Measurements from ENCODE around the gene AQP12B. TPM values are rescaled to one million over a fixed set of nuclear protein-coding genes. Genes with fewer than 3 reads are reported as not detected.
"Not testable (repeated sequence)": the region's sequence is repeated elsewhere in the genome, so short reads cannot be mapped to it uniquely, and the experiment has no call there.

AQP12B gene
- total RNA-seq, 1 donor from 2014 or later: not detected

DNA sequence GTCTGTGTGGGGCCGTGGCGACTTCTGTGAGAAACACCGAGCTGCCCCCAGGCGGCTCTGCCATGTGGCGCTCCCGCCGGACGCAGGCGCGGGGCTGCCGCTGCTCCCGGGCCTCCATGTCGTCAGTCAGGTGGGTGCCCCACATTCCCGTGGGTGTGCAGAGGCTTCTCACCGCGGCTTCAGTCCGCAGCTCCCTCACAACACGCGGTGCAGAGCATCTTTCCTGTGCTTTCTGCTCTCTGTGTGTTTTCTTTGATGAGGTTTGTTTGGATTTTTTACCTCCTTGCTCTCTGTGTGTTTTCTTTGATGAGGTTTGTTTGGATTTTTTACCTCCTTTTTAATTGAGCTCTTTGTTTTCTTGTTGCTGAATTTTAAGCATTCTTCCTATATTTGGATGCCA lies 22.0 kb upstream of the AQP12B start:
- no peaks in the 10 kb centered on the region for H3K36me3 ChIP-seq (ENCODE audit: control insufficient read depth, insufficient read depth, low read length)
- DNase-seq (ENCODE audit: low read depth): no peak
- no peak for FAIRE-seq
- H3K27me3 ChIP-seq (ENCODE audit: control insufficient read depth, insufficient read depth, low read length): peaks cover 4% of the 10 kb centered on the region
- TF ChIP-seq, protein P1, sequence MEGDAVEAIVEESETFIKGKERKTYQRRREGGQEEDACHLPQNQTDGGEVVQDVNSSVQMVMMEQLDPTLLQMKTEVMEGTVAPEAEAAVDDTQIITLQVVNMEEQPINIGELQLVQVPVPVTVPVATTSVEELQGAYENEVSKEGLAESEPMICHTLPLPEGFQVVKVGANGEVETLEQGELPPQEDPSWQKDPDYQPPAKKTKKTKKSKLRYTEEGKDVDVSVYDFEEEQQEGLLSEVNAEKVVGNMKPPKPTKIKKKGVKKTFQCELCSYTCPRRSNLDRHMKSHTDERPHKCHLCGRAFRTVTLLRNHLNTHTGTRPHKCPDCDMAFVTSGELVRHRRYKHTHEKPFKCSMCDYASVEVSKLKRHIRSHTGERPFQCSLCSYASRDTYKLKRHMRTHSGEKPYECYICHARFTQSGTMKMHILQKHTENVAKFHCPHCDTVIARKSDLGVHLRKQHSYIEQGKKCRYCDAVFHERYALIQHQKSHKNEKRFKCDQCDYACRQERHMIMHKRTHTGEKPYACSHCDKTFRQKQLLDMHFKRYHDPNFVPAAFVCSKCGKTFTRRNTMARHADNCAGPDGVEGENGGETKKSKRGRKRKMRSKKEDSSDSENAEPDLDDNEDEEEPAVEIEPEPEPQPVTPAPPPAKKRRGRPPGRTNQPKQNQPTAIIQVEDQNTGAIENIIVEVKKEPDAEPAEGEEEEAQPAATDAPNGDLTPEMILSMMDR (IDR thresholded peaks at IDR 0.05; ENCODE audit: insufficient read depth, low read length, severe bottlenecking): no peak
- no peak overlapping the region for H3K4me3 ChIP-seq (ENCODE audit: low read depth, low read length)

DNA sequence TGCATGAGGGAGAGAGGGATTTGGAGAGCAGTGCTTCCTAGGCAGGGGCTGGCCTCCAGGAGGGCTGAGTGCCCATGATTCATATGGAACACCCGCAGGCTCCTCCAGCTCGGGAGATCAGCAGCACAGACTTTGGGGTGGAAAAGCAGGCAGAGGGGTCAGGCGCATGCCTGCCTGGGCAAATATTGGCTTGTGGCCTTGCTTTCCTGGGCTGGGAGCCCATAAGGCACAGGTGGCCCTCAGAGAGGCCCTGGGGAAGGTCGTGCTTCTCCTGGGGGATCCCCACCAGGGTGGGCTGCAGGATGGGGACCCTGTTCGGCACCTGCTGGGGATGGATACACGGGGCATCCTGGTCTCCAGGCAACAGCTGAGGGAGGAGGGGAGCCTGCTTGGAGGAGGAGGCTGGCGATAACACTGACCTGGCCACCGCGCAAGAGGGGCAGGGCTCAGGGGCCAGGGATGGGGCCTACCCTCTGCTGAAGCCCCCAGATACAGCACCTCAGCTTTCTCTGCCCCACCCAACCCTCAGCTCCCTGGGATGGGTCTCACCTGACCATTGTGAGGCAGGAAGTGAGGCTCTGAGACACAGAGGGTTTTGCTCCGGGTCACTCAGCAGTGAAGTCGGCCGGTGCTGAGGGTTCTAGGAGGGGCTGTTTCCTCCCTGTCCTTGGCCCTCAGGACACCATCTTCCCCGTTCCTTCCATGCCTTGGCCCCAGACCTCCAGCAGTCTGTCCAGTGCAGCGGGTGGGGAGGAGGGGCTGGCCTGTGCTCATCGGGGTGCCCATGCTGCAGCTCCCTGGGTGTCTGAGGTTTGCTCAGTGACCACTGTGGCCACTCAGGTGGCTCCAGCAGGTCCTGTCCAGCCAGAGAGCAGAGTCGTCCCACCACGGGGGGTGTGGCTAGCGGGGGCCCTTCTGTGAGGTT lies 21.0 kb upstream of the AQP12B start:
- DNase-seq (ENCODE audit: low read depth): no peak
- no peak overlapping the region for H3K4me3 ChIP-seq (ENCODE audit: low read depth, low read length)
- H3K27me3 ChIP-seq (ENCODE audit: control insufficient read depth, insufficient read depth, low read length): peaks cover 4% of the 10 kb centered on the region
- no peaks in the 10 kb centered on the region for H3K36me3 ChIP-seq (ENCODE audit: control insufficient read depth, insufficient read depth, low read length)
- FAIRE-seq: no peak
- TF ChIP-seq, protein P1 (IDR thresholded peaks at IDR 0.05; ENCODE audit: insufficient read depth, low read length, severe bottlenecking): no peak

DNA sequence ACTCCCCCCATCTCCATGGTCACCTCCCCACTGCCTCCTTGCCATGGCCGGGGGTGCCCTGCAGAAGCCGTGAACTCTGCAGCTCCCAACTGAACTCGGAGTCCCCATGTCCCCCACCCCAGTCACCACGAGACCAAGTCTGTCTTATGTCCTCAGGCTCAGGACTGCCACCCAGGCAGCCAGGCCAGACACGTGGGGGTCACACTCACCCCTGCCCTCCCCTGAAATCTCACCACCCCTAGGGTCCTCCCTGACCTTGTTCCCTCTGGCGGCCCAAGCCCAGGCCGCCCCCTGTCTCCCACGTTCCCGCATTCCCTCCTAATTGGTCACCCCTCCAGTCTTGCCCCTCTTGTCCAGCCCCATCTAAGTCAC lies 19.9 kb upstream of the AQP12B start:
- TF ChIP-seq, protein P1 (IDR thresholded peaks at IDR 0.05; ENCODE audit: insufficient read depth, low read length, severe bottlenecking): no peak
- no peak overlapping the region for H3K4me3 ChIP-seq (ENCODE audit: low read depth, low read length)
- FAIRE-seq (no peak), DNase-seq (ENCODE audit: low read depth) (no peak)
- H3K36me3 ChIP-seq (ENCODE audit: control insufficient read depth, insufficient read depth, low read length): no peaks in the 10 kb centered on the region
- H3K27me3 ChIP-seq (ENCODE audit: control insufficient read depth, insufficient read depth, low read length): peaks cover 4% of the 10 kb centered on the region

DNA sequence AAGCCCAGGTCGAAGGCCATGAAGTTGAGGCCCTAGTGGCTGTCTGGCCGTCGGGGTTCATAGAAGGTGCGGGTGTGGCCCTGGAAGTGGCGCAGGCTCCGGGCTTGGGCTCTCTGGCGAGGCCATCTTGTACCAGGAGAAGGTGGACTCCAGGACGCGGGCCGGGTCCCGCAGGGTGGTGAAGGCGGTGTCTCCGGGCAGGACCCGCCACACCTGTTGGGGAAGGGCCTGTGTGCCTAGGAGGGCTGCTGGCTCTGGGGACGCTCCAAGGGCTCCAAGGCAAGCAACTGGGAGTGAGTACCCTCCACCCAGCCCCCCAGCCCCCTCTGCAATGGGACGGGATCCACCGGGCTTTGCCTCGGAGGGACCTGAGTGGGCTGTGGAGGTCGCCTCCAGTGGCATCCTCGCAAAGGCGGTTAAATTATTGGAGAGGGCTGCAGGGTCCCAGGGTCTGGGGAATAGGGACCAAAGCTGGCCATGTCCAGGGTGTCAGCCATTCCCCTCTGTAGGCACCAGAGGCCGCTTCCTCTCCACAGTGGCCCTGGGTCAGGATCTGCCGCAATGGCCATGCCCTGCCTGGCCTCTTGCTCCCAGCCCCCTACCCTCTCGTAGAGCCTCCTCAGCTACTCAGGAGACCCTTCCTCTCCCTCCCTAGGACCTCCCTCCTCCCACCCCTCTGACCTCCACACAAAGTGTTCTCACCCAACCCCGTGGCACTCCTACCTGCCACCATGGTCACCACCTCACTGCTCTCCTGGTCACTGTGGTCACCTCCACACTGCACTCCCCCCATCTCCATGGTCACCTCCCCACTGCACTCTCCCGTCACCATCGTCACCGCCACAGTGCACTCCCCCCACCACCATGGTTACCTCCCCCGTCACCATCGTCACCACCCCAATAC lies 19.3 kb upstream of the AQP12B start:
- Histone ChIP-seq H3K4me3 (ENCODE audit: low read depth, low read length) (no peak overlapping the region), H3K27me3 (ENCODE audit: control insufficient read depth, insufficient read depth, low read length) (peaks cover 3% of the 10 kb centered on the region), H3K36me3 (ENCODE audit: control insufficient read depth, insufficient read depth, low read length) (no peaks in the 10 kb centered on the region)
- FAIRE-seq (no peak), DNase-seq (ENCODE audit: low read depth) (no peak)
- TF ChIP-seq, protein P1 (IDR thresholded peaks at IDR 0.05; ENCODE audit: insufficient read depth, low read length, severe bottlenecking): no peak

DNA sequence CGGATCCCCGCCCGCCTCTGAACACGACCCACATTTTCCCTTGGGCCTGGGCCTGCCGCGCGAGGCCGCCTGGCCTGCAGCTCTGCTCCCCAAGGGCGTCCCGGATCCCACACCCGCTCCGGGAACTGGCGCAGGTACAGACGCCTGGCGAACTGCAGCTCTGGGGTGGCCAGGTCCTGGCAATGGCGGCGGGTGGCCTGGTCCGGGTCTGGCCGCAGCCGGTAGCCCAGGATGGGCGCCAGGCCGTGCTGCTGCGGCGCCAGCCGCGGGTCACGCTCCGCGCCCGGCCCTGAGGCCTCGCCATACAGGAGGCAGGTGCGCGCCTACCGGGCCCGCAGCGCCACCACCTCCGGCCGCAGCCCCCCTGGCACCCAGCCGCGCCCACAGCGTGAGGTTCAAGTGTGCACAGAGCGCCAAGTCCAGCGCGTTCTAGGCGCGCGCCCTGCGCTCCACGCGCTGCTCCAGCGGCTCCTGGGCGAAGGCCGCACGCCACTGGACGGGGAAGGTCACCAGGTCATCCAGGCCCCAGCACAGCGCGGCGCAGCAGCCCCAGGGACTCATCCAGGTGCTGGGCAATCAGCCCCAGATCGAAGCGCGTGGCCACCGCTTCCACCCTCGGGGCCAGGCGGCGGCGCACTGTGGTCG lies 18.5 kb upstream of the AQP12B start:
- TF ChIP-seq, protein P1 (IDR thresholded peaks at IDR 0.05; ENCODE audit: insufficient read depth, low read length, severe bottlenecking): no peak
- DNase-seq (ENCODE audit: low read depth) (no peak), FAIRE-seq (no peak)
- Histone ChIP-seq H3K36me3 (ENCODE audit: control insufficient read depth, insufficient read depth, low read length) (no peaks in the 10 kb centered on the region), H3K4me3 (ENCODE audit: low read depth, low read length) (no peak overlapping the region), H3K27me3 (ENCODE audit: control insufficient read depth, insufficient read depth, low read length) (peaks cover 1% of the 10 kb centered on the region)

DNA sequence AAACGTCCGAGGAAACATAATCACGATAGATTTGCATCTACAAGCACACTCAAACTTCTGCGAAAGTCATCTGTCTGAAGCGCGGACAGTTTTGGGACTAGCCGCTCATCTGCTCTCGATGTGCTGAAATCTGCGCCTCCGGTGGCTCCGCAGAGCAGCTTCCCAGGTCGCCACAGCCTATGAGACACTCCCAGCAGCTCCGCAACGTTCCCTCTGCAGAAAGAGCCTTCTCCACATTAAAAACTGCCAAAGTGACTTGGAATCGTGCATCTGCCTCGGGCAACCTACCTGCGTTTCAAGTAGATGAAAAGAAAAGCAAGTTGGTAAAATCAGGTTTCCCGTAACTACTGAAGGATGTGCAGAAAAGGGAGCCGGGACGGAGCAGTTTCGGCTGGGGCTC lies 17.9 kb upstream of the AQP12B start:
- not testable (repeated sequence) for H3K4me3 ChIP-seq (ENCODE audit: low read depth, low read length); H3K27me3 ChIP-seq (ENCODE audit: control insufficient read depth, insufficient read depth, low read length); FAIRE-seq; H3K36me3 ChIP-seq (ENCODE audit: control insufficient read depth, insufficient read depth, low read length); DNase-seq (ENCODE audit: low read depth)

DNA sequence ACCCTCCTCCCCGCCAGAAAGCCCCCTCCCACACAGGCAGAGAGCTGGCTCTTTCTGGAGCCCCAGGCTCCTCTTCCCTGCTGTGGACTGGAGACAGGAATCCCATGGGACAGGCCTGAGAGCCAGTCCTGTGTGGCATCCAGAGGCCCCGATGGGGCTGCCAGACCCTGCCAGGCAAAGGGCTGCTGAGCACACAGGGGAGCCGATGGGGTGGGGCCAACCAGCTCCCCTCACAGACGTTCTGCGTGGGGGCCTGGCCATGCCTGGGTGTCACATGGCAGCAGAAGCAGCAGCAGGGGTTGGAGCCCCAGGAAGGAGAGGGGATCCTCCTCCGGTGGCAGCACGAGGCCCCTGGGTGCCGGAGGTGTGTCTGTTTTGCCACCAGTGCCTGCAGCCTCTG lies 17.1 kb upstream of the AQP12B start:
- not testable (repeated sequence) for FAIRE-seq; DNase-seq (ENCODE audit: low read depth); H3K27me3 ChIP-seq (ENCODE audit: control insufficient read depth, insufficient read depth, low read length); H3K4me3 ChIP-seq (ENCODE audit: low read depth, low read length); H3K36me3 ChIP-seq (ENCODE audit: control insufficient read depth, insufficient read depth, low read length)

DNA sequence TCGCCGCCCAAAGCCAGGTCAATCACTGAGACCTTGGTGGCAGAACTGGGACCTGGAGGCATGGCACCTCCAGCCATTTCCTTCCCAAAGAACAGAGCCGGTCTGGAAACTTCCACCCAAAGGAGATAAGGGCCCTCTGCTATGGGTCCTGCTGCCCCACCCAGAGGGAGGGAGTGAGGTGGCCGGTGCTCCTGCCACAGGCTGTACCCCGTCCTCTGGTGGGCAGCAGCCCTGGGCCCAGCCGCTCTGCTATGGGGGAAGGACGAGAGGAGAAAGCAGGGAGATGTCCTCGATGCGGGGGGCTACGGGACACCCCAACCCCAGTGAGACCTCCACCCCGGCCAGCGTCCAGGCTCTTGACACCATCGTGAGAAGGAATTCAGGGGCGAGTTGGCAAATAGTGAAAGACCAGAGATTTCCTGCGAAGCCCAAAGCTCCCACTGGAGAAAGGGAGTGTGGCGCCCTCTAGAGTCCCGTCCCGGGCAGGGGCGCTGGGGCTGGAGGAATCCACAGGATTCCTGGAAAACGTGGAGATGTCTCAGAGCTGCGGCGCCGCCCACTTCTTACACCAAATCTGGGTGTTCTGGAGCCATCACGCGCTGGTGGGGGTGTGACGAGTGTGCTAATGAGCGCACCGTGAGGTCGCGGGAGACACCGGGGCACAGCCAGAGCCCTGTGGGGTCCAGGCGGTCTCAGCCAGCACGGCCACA lies 16.3 kb upstream of the AQP12B start:
- FAIRE-seq: peak; percentile 97
- DNase-seq (ENCODE audit: low read depth); H3K36me3 ChIP-seq (ENCODE audit: control insufficient read depth, insufficient read depth, low read length): not testable (repeated sequence)

More for the DNA sequence above, 16.3 kb upstream of the AQP12B start:
- not testable (repeated sequence) for H3K4me3 ChIP-seq (ENCODE audit: low read depth, low read length); H3K27me3 ChIP-seq (ENCODE audit: control insufficient read depth, insufficient read depth, low read length)

Data from bronchial epithelial cell (primary cell).